Gastroesophageal sphincter (tissue), 4 donors: ENCODE data around the gene GPX7. TPM values are rescaled to one million over a fixed set of nuclear protein-coding genes. Genes with fewer than 3 reads are reported as not detected.

Experiments used
- ATAC-seq: fragments of 150-250 bp; one replicate; pipeline ENCODE4 v1.9.1; 2016; ENCODE audit warnings: mild to moderate bottlenecking, moderate library complexity
- H3K27ac ChIP-seq, 4 donors: fragments of 200-600 bp; sonication (generic) in 3 of 4; 1 replicate in 3 of 4; 2 replicates in 1 of 4; pipeline ENCODE4 v1.5.1; 2016 to 2019
- H3K27me3 ChIP-seq: fragments of 200-600 bp; sonication (generic); one replicate; pipeline ENCODE4 v1.5.1; 2019
- H3K36me3 ChIP-seq, 2 donors: fragments of 200-600 bp; sonication (generic); one replicate each; pipeline ENCODE4 v1.5.1; 2019; ENCODE audit warnings: control low read depth in 1 of 2
- H3K4me1 ChIP-seq, 3 donors: fragments of 200-600 bp; sonication (generic); 1 replicate in 2 of 3; 2 replicates in 1 of 3; pipeline ENCODE4 v1.5.1; 2016 to 2019; ENCODE audit warnings: control low read depth in 2 of 3
- H3K4me3 ChIP-seq, 2 donors: fragments of 200-600 bp; sonication (generic); one replicate each; pipeline ENCODE4 v1.5.1; 2019; ENCODE audit warnings: mild to moderate bottlenecking in 1 of 2, moderate library complexity in 1 of 2
- H3K9me3 ChIP-seq, 3 donors: fragments of 200-600 bp; sonication (generic); one replicate each; pipeline ENCODE4 v1.5.1; 2017 to 2019; ENCODE audit warnings: control low read depth in 2 of 3
- EP300 ChIP-seq: sonication (generic); formaldehyde crosslinking; IDR thresholded peaks from one replicate; pipeline ENCODE4 v1.6.1; 2017; ENCODE audit warnings: antibody characterized with exemption, mild to moderate bottlenecking
- POLR2A ChIP-seq, 2 donors: fragments of 450-650 bp; IDR thresholded peaks; one replicate each; pipeline ENCODE4 v1.6.1; 2017; ENCODE audit warnings: antibody characterized with exemption in 2 of 2, mild to moderate bottlenecking in 2 of 2, moderate library complexity in 1 of 2
- POLR2AphosphoS5 ChIP-seq: sonication (generic); formaldehyde crosslinking; IDR thresholded peaks from one replicate; pipeline ENCODE4 v1.6.1; 2017; ENCODE audit warnings: antibody characterized with exemption
- WGBS, 2 donors: methylation state at CpG; one replicate each; pipeline ENCODE4 v1.1.5; 2018; ENCODE audit warnings: low coverage in 1 of 2; 5-methylcytosine and 5-hydroxymethylcytosine counted together
- total RNA-seq, 4 donors: library from RNA; depleted of rRNA; stranded (reverse); fragments of >200 nt; gene quantifications; one replicate each; pipeline ENCODE4 v1.1.0, GENCODE V29; 2016
- TF ChIP-seq, protein P1 (sequence below), 4 experiments: fragments of 200-600 bp in 2 of 4; fragments of 450-650 bp in 2 of 4; sonication (generic) in 1 of 4; IDR thresholded peaks; one replicate each; pipeline ENCODE4 v1.5.1; 2017 to 2019; ENCODE audit warnings: antibody characterized with exemption in 4 of 4, mild to moderate bottlenecking in 2 of 4, moderate library complexity in 2 of 4

GPX7 gene
- total RNA-seq, 4 donors from 2014 or later = 13.0 to 22.5 (median 16.2) TPM

DNA sequence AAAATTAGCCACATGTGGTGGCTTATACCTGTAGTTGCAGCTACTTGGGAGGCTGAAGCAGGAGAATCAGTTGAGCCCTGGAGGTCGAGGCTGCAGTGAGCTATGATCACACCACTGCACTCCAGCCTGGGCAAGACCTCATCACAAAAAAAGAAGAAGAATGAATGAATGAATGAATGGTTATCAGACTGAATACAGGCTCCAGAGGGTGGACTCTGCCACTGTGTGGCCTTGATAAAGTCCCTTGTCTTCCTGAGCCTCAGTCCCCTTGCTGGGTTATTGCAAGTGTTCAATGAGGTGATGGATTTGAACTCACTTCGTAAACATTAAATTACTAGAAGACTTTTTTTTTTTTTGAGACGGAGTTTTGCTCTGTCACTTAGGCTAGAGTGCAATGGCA lies 55.5 kb downstream of the GPX7 start:
- H3K9me3 ChIP-seq = no peaks in the 10 kb centered on the region
- H3K4me3 ChIP-seq = no peak overlapping the region
- ATAC-seq = no peak
- no peak overlapping the region for H3K27ac ChIP-seq
- H3K36me3 ChIP-seq = no peaks in the 10 kb centered on the region
- WGBS, 2 donors = 79 to 100% methylated on average over 1 to 2 of the region's 3 CpGs
- H3K27me3 ChIP-seq = no peaks in the 10 kb centered on the region
- TF ChIP-seq POLR2AphosphoS5 (no peak), POLR2A (IDR thresholded peaks at IDR 0.05) (no peak), EP300 (no peak)
- TF ChIP-seq, protein P1, sequence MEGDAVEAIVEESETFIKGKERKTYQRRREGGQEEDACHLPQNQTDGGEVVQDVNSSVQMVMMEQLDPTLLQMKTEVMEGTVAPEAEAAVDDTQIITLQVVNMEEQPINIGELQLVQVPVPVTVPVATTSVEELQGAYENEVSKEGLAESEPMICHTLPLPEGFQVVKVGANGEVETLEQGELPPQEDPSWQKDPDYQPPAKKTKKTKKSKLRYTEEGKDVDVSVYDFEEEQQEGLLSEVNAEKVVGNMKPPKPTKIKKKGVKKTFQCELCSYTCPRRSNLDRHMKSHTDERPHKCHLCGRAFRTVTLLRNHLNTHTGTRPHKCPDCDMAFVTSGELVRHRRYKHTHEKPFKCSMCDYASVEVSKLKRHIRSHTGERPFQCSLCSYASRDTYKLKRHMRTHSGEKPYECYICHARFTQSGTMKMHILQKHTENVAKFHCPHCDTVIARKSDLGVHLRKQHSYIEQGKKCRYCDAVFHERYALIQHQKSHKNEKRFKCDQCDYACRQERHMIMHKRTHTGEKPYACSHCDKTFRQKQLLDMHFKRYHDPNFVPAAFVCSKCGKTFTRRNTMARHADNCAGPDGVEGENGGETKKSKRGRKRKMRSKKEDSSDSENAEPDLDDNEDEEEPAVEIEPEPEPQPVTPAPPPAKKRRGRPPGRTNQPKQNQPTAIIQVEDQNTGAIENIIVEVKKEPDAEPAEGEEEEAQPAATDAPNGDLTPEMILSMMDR (IDR thresholded peaks at IDR 0.05) = no peak
- H3K4me1 ChIP-seq = no peaks in the 10 kb centered on the region

Other genes with a start within 250 kb of the GPX7 start
- 10 to 100 TPM; 13.6 to 30.0 (median 26.0) TPM for gene CC2D1B, start 236.2 kb upstream of the GPX7 start, total RNA-seq
- gene ORC1, start 197.9 kb upstream of the GPX7 start, total RNA-seq = under 1 TPM; 0.12 to 0.72 (median 0.57) TPM
- 10 to 100 TPM; 15.2 to 20.3 (median 19.5) TPM for gene PRPF38A, start 197.8 kb upstream of the GPX7 start, total RNA-seq
- gene TUT4, start 49.3 kb upstream of the GPX7 start, total RNA-seq = 10 to 100 TPM; 32.3 to 56.5 (median 34.0) TPM
- not detected for gene SHISAL2A, start 30.8 kb downstream of the GPX7 start, total RNA-seq
- 1 to 10 TPM; 7.7 to 9.6 (median 9.0) TPM for gene COA7, start 96.0 kb downstream of the GPX7 start, total RNA-seq
- 10 to 100 TPM; 48.3 to 67.2 (median 59.7) TPM for gene ZYG11B, start 124.1 kb downstream of the GPX7 start, total RNA-seq
- not detected for gene ZYG11A, start 240.4 kb downstream of the GPX7 start, total RNA-seq